ENCODE data around the gene R3HCC1L.

GRCh38 chr10:98138031-98138430 is 3.6 kb downstream of the R3HCC1L start:
- TF ChIP-seq, protein P1, sequence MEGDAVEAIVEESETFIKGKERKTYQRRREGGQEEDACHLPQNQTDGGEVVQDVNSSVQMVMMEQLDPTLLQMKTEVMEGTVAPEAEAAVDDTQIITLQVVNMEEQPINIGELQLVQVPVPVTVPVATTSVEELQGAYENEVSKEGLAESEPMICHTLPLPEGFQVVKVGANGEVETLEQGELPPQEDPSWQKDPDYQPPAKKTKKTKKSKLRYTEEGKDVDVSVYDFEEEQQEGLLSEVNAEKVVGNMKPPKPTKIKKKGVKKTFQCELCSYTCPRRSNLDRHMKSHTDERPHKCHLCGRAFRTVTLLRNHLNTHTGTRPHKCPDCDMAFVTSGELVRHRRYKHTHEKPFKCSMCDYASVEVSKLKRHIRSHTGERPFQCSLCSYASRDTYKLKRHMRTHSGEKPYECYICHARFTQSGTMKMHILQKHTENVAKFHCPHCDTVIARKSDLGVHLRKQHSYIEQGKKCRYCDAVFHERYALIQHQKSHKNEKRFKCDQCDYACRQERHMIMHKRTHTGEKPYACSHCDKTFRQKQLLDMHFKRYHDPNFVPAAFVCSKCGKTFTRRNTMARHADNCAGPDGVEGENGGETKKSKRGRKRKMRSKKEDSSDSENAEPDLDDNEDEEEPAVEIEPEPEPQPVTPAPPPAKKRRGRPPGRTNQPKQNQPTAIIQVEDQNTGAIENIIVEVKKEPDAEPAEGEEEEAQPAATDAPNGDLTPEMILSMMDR (conservative IDR thresholded peaks at IDR 0.05; ENCODE audit: low read depth, low read length), result no peak
- TF ChIP-seq RFX5 (IDR thresholded peaks at IDR 0.05; ENCODE audit: low read depth, low read length), result no peak
- TF ChIP-seq POLR2A (IDR thresholded peaks at IDR 0.05; ENCODE audit: low read depth, low read length), result no peak
- TF ChIP-seq RCOR1 (IDR thresholded peaks at IDR 0.05; ENCODE audit: insufficient replicate concordance, low read length), result no peak
- TF ChIP-seq, protein P2, sequence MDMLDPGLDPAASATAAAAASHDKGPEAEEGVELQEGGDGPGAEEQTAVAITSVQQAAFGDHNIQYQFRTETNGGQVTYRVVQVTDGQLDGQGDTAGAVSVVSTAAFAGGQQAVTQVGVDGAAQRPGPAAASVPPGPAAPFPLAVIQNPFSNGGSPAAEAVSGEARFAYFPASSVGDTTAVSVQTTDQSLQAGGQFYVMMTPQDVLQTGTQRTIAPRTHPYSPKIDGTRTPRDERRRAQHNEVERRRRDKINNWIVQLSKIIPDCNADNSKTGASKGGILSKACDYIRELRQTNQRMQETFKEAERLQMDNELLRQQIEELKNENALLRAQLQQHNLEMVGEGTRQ (IDR thresholded peaks at IDR 0.05; ENCODE audit: low read depth, low read length), result no peak
